ENCODE results near the gene C5orf15. TPM values are rescaled to one million over a fixed set of nuclear protein-coding genes. Genes with fewer than 3 reads are reported as not detected.

C5orf15 gene
- total RNA-seq, 1 experiment from 2014 or later = 45.2 TPM

DNA sequence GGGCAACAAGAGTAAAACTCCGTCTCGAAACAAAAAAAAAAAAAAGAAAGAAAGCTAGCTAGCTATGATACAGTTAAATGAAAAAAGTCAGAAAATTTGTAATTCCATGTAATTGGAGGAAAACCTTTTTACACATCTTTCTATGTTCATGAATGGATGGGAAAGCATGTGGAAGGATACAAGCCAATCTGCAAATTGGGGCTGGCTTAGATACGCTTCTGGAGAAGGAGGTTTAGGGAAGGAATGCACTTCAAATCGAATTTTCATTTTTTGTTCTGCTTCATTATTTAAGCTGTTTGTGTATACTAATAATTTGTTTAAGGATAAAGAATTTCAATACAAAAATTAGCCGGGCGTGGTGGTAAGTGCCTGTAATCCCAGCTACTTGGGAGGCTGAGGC is 29.6 kb upstream of the C5orf15 start:
- ChIA-PET CTCF (interaction anchor here (0.7 kb wide), 1 partner anchor 711 kb away, joined by 3 read pairs; no protein-coding TSS in a partner anchor), POLR2A (ENCODE audit: unreplicated experiment) (no interaction called here)
- H3K9me2 ChIP-seq (replicated peaks; ENCODE audit: low read length) = no peaks in the 10 kb centered on the region
- BruUV-seq (replicated peaks) = no TSS peak
- intact Hi-C loops (cut with micrococcal nuclease) = no loop called here
- peaks cover 95% of the 10 kb centered on the region for H3K79me2 ChIP-seq (ENCODE audit: low read length)
- no peak overlapping the region for H3K4me2 ChIP-seq (ENCODE audit: low read length)
- H4K20me1 ChIP-seq (ENCODE audit: low read length) = peaks cover 77% of the 10 kb centered on the region
- ATAC-seq = no peak
- no peak overlapping the region for H3K9ac ChIP-seq (ENCODE audit: low read length)
- no peak overlapping the region for H3K27ac ChIP-seq (ENCODE audit: low read length)
- H3K27me3 ChIP-seq (ENCODE audit: low read length) = no peaks in the 10 kb centered on the region
- peaks cover 43% of the 10 kb centered on the region for H3K4me1 ChIP-seq (ENCODE audit: insufficient read depth, low read length)
- DNase-seq = no peak
- TF ChIP-seq EZH2phosphoT487 (IDR thresholded peaks at IDR 0.05; ENCODE audit: borderline replicate concordance, low read length) (no peak), EZH2 (IDR thresholded peaks at IDR 0.05; ENCODE audit: low read length, unreplicated experiment) (no peak)
- TF ChIP-seq, protein P1, sequence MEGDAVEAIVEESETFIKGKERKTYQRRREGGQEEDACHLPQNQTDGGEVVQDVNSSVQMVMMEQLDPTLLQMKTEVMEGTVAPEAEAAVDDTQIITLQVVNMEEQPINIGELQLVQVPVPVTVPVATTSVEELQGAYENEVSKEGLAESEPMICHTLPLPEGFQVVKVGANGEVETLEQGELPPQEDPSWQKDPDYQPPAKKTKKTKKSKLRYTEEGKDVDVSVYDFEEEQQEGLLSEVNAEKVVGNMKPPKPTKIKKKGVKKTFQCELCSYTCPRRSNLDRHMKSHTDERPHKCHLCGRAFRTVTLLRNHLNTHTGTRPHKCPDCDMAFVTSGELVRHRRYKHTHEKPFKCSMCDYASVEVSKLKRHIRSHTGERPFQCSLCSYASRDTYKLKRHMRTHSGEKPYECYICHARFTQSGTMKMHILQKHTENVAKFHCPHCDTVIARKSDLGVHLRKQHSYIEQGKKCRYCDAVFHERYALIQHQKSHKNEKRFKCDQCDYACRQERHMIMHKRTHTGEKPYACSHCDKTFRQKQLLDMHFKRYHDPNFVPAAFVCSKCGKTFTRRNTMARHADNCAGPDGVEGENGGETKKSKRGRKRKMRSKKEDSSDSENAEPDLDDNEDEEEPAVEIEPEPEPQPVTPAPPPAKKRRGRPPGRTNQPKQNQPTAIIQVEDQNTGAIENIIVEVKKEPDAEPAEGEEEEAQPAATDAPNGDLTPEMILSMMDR (conservative IDR thresholded peaks at IDR 0.05; ENCODE audit: low read depth, low read length) = no peak
- no peak overlapping the region for H2AFZ ChIP-seq (ENCODE audit: low read length)
- no peaks in the 10 kb centered on the region for H3K9me3 ChIP-seq (ENCODE audit: low read length)
- H3K36me3 ChIP-seq (ENCODE audit: low read depth, low read length) = peaks cover 14% of the 10 kb centered on the region; the same call in 1 of the 2 replicates
- H3F3A ChIP-seq (ENCODE audit: low read length, unreplicated experiment) = no peaks in the 10 kb centered on the region
- no peak overlapping the region for H3K4me3 ChIP-seq (ENCODE audit: low read length)

DNA sequence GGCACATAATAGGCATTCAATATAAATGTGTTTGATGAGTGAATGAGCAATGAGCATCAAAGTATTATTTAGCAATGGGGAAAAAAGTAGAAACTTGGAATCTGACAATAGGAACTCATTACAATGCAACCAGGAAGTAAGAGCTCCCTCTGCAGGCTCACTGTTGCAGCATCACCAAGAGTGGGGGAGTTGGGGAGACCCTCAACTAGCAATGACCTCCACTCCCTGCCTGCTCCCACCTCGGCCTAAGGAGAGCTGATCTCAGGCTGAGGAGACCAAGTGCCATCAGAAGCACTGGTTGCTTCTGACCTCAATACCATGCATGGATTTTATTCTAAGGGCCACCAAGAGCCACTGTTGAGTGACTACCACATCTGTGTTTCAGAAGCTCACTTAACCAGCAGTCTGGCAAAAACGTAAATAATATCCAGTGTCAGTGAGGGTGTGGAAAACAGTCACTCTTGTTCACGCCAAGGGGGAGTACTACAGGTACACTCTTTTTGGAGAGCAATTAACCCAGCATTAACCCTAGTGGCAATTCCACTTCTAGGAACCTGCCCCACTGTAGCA is 28.3 kb upstream of the C5orf15 start:
- peaks cover 10% of the 10 kb centered on the region for H3K36me3 ChIP-seq (ENCODE audit: low read depth, low read length)
- no peaks in the 10 kb centered on the region for H3K27me3 ChIP-seq (ENCODE audit: low read length)
- no peak overlapping the region for H3K9ac ChIP-seq (ENCODE audit: low read length)
- DNase-seq = peak; percentile 26
- no peaks in the 10 kb centered on the region for H3K9me3 ChIP-seq (ENCODE audit: low read length)
- H3K9me2 ChIP-seq (replicated peaks; ENCODE audit: low read length) = no peaks in the 10 kb centered on the region
- no peaks in the 10 kb centered on the region for H3F3A ChIP-seq (ENCODE audit: low read length, unreplicated experiment)
- no peak for TF ChIP-seq EZH2phosphoT487 (IDR thresholded peaks at IDR 0.05; ENCODE audit: borderline replicate concordance, low read length)
- TF ChIP-seq, protein P1 (conservative IDR thresholded peaks at IDR 0.05; ENCODE audit: low read depth, low read length) = peak; percentile 70
- ChIA-PET POLR2A (ENCODE audit: unreplicated experiment) (no interaction called here), CTCF (no interaction called here)
- intact Hi-C loops (cut with micrococcal nuclease) = no loop called here
- no peak overlapping the region for H2AFZ ChIP-seq (ENCODE audit: low read length)
- H3K27ac ChIP-seq (ENCODE audit: low read length) = no peak overlapping the region
- no peak for ATAC-seq
- no peak overlapping the region for H3K4me3 ChIP-seq (ENCODE audit: low read length)
- no peak overlapping the region for H3K4me2 ChIP-seq (ENCODE audit: low read length)
- peaks cover 40% of the 10 kb centered on the region for H3K4me1 ChIP-seq (ENCODE audit: insufficient read depth, low read length)
- no TSS peak for BruUV-seq (replicated peaks)
- peaks cover 73% of the 10 kb centered on the region for H4K20me1 ChIP-seq (ENCODE audit: low read length)
- H3K79me2 ChIP-seq (ENCODE audit: low read length) = peaks cover 93% of the 10 kb centered on the region

DNA sequence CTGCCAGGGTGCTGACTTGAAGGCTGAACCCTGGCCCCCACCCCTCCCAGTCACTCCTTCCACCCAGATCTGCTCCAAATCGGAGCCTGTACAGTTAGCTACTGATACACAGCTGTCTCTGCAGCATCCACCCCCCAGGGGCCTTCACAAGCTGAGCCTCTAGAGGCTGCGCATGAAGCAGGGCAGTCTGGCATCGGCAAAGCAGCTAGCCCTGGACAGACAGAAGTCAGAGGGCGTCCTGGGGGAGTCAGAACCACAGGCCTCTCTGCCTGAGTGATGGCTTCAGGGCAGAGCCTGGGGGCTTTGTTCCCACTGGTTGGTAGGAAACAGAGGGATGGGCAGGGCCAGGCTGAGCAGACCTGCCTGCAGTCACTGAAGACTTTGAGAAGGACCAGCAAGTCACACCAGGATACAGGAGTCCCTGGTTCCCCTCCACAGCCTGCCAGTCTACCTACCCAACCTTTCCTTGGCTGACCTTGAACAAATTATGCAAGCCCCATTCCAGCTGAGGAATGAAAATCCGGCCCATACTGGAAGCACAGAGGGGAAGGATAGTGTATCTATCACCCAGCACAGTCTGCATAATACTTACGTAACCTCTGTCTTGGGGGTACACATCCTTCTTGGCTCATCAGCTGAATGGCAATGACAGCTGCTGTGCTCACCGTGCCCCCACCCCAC is 27.6 kb upstream of the C5orf15 start:
- Histone ChIP-seq H3F3A (ENCODE audit: low read length, unreplicated experiment) (no peaks in the 10 kb centered on the region), H3K9me2 (replicated peaks; ENCODE audit: low read length) (no peaks in the 10 kb centered on the region), H4K20me1 (ENCODE audit: low read length) (peaks cover 71% of the 10 kb centered on the region), H3K4me3 (ENCODE audit: low read length) (no peak overlapping the region), H2AFZ (ENCODE audit: low read length) (no peak overlapping the region), H3K9me3 (ENCODE audit: low read length) (no peaks in the 10 kb centered on the region), H3K36me3 (ENCODE audit: low read depth, low read length) (peaks cover 12% of the 10 kb centered on the region), H3K4me1 (ENCODE audit: insufficient read depth, low read length) (peaks cover 39% of the 10 kb centered on the region), H3K79me2 (ENCODE audit: low read length) (peaks cover 93% of the 10 kb centered on the region), H3K27ac (ENCODE audit: low read length) (no peak overlapping the region), H3K27me3 (ENCODE audit: low read length) (no peaks in the 10 kb centered on the region), H3K9ac (ENCODE audit: low read length) (no peak overlapping the region), H3K4me2 (ENCODE audit: low read length) (no peak overlapping the region)
- CTCF ChIA-PET = no interaction called here
- DNase-seq (no peak), ATAC-seq (no peak)
- intact Hi-C loops (cut with micrococcal nuclease) = no loop called here
- POLR2A ChIA-PET (ENCODE audit: unreplicated experiment) = interaction anchor here (0.7 kb wide), 1 partner anchor 484 kb away, joined by 3 read pairs; no protein-coding TSS in a partner anchor
- no TSS peak for BruUV-seq (replicated peaks)
- TF ChIP-seq EZH2 (IDR thresholded peaks at IDR 0.05; ENCODE audit: low read length, unreplicated experiment) (no peak), EZH2phosphoT487 (IDR thresholded peaks at IDR 0.05; ENCODE audit: borderline replicate concordance, low read length) (no peak)
- TF ChIP-seq, protein P1 (conservative IDR thresholded peaks at IDR 0.05; ENCODE audit: low read depth, low read length) = no peak
